ENCODE results near the gene RSF1. TPM values are rescaled to one million over a fixed set of nuclear protein-coding genes. Genes with fewer than 3 reads are reported as not detected.

The RSF1 gene
- total RNA-seq, 2 donors from 2014 or later: 25.5 to 46.2 TPM

GRCh38 chr11:77665240-77665965, 155.1 kb downstream of the RSF1 start:
- intact Hi-C loops (cut with DNase I): no loop called here
- no peaks in the 10 kb centered on the region for H3K27me3 ChIP-seq (replicated peaks; ENCODE audit: insufficient read depth)
- no peak for TF ChIP-seq CTCF (IDR thresholded peaks at IDR 0.05)
- TF ChIP-seq POLR2AphosphoS5 (IDR thresholded peaks at IDR 0.05): no peak
- no peak for TF ChIP-seq POLR2A (IDR thresholded peaks at IDR 0.05)
- H3K4me3 ChIP-seq: no peak overlapping the region
- H3K36me3 ChIP-seq: no peaks in the 10 kb centered on the region
- H3K4me1 ChIP-seq (replicated peaks): no peaks in the 10 kb centered on the region
- H3K27ac ChIP-seq: no peak overlapping the region
- H3K9me3 ChIP-seq: no peaks in the 10 kb centered on the region
- 62% methylated on average over 7 of the region's 7 CpGs for WGBS
- DNase-seq (ENCODE audit: low spot score): no peak

- Histone ChIP-seq H3K4me3 (no peak overlapping the region), H3K27me3 (replicated peaks; ENCODE audit: insufficient read depth) (no peaks in the 10 kb centered on the region), H3K27ac (no peak overlapping the region), H3K9me3 (no peaks in the 10 kb centered on the region), H3K36me3 (no peaks in the 10 kb centered on the region), H3K4me1 (replicated peaks) (no peaks in the 10 kb centered on the region)
- TF ChIP-seq POLR2AphosphoS5 (IDR thresholded peaks at IDR 0.05) (no peak), POLR2A (IDR thresholded peaks at IDR 0.05) (no peak), CTCF (IDR thresholded peaks at IDR 0.05) (no peak)
- intact Hi-C loops (cut with DNase I): no loop called here
- WGBS: 77% methylated on average over 3 of the region's 3 CpGs
- no peak for DNase-seq (ENCODE audit: low spot score)
Observed at GRCh38 chr11:77661670-77662069, 158.9 kb downstream of the RSF1 start.

DNA sequence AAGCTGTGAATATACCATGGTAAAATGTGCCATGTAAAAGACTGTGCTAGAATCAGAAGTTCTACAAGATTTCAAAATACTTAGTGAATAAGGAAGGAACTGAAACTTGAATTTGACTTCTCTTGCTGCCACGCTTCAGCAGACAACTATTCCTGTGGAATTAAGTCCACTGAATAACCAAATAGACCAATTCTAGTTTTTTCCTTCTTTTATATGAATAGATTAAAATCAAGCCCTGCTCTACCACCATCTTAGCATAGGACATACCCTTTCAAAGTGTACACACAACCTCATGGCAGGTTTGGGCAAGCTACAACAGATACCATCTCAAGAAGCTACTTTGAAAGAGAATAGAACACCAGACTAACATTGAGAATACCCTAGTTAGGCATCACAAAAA, 159.6 kb downstream of the RSF1 start:
- H3K27ac ChIP-seq: no peak overlapping the region
- no peak for TF ChIP-seq POLR2AphosphoS5 (IDR thresholded peaks at IDR 0.05)
- TF ChIP-seq POLR2A (IDR thresholded peaks at IDR 0.05): no peak
- TF ChIP-seq CTCF (IDR thresholded peaks at IDR 0.05): no peak

GRCh38 chr11:77658213-77659013, 162.1 kb downstream of the RSF1 start:
- no peaks in the 10 kb centered on the region for H3K9me3 ChIP-seq
- H3K4me1 ChIP-seq (replicated peaks): no peaks in the 10 kb centered on the region
- intact Hi-C loops (cut with DNase I): no loop called here
- 77% methylated on average over 4 of the region's 4 CpGs for WGBS
- no peak for DNase-seq (ENCODE audit: low spot score)
- TF ChIP-seq CTCF (IDR thresholded peaks at IDR 0.05) (no peak), POLR2AphosphoS5 (IDR thresholded peaks at IDR 0.05) (no peak), POLR2A (IDR thresholded peaks at IDR 0.05) (no peak)
- H3K4me3 ChIP-seq: no peak overlapping the region
- H3K27me3 ChIP-seq (replicated peaks; ENCODE audit: insufficient read depth): no peaks in the 10 kb centered on the region
- H3K27ac ChIP-seq: no peak overlapping the region
- H3K36me3 ChIP-seq: no peaks in the 10 kb centered on the region

More for the DNA sequence above, 159.6 kb downstream of the RSF1 start:
- DNase-seq (ENCODE audit: low spot score): no peak
- intact Hi-C loops (cut with DNase I): no loop called here
- Histone ChIP-seq H3K36me3 (no peaks in the 10 kb centered on the region), H3K27me3 (replicated peaks; ENCODE audit: insufficient read depth) (no peaks in the 10 kb centered on the region), H3K4me1 (replicated peaks) (no peaks in the 10 kb centered on the region), H3K9me3 (no peaks in the 10 kb centered on the region), H3K4me3 (no peak overlapping the region)
- WGBS: 64% methylated on average over 1 of the region's 1 CpG
